D721Med (cell line): ENCODE results near the gene SLC4A1AP.

Source experiments
- DNase-seq: peaks from one replicate; pipeline ENCODE4 v3.0.0; 2011; ENCODE audit warnings: low spot score; ENCODE audit not compliant: insufficient read length
- FAIRE-seq: peaks from 2 replicates; lab custom pipeline; 2011; peaks lifted over from hg19 to GRCh38; lab: Jason Lieb, UNC
- TF ChIP-seq, protein P1 (sequence below): IDR thresholded peaks from 2 replicates; pipeline ENCODE4 v1.5.1; 2012; ENCODE audit warnings: mild to moderate bottlenecking, control low read depth; ENCODE audit not compliant: insufficient read depth; ENCODE audit errors: missing control alignments

The SLC4A1AP gene

DNA sequence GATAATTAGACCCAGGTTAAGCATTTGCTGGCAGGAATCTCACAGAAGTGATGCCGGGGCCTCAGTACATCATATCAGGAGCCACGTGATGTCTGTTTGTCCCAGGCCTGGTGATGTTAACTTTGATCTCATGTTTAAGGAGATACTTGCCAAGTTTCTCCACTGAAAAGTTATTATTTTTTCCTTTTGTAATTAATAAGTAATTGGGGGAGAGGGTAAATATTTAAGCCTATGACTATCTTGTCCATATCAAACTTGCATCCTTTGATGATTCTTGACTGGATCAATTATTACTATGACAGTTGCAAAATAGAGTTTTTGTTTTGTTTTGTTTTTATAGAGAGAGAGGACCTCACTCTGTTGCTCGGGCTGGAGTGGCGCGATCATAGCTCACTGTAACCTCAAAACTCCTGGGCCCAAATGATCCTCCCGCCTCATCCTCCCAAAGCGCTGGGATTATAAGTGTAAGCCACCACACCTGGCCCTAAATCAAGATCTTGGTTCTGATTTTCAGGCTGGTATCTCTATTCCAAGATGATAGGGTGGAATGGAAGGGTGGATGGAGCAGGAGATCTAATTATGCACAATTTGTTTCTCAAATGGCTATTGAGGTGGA lies 46.4 kb downstream of the SLC4A1AP start:
- no peak for FAIRE-seq
- TF ChIP-seq, protein P1, sequence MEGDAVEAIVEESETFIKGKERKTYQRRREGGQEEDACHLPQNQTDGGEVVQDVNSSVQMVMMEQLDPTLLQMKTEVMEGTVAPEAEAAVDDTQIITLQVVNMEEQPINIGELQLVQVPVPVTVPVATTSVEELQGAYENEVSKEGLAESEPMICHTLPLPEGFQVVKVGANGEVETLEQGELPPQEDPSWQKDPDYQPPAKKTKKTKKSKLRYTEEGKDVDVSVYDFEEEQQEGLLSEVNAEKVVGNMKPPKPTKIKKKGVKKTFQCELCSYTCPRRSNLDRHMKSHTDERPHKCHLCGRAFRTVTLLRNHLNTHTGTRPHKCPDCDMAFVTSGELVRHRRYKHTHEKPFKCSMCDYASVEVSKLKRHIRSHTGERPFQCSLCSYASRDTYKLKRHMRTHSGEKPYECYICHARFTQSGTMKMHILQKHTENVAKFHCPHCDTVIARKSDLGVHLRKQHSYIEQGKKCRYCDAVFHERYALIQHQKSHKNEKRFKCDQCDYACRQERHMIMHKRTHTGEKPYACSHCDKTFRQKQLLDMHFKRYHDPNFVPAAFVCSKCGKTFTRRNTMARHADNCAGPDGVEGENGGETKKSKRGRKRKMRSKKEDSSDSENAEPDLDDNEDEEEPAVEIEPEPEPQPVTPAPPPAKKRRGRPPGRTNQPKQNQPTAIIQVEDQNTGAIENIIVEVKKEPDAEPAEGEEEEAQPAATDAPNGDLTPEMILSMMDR = no peak
- no peak for DNase-seq

DNA sequence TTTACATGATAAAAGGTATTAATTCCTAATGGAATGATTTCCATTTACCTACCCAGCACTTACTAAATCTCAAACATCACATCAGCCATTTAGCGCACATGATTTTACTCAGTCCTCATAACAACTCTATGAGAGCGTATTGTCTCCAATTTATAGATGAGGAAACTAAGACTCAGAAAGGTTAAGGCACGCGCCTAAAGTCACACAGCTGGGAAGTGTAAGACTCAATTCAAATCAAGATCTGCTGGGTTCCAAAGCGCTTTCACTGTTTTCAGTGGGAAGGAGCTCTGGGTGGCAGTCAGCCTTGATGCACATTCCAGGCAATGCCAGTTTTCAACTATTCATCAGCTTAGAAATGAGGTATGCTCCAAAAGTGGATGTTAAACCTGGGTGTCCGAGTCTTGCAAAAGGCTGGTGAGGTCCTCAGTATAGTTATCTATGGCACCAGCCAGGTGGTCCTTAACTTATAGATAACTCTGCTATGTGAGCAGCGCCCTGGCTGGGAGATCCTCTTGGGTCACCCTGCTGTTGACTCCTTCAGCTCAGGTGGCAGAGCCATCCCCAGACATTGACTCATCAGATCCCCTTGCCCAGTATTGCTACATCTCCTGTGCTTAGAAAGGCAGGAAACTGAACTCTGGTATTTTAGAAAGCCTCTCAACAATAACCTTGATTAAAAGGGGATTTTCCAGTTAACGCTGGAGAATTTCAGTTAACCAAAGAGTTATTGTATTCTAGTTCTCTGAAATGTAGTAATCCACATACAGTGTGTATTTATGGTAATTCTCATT lies 47.1 kb downstream of the SLC4A1AP start:
- TF ChIP-seq, protein P1 = no peak
- FAIRE-seq (no peak), DNase-seq (no peak)

DNA sequence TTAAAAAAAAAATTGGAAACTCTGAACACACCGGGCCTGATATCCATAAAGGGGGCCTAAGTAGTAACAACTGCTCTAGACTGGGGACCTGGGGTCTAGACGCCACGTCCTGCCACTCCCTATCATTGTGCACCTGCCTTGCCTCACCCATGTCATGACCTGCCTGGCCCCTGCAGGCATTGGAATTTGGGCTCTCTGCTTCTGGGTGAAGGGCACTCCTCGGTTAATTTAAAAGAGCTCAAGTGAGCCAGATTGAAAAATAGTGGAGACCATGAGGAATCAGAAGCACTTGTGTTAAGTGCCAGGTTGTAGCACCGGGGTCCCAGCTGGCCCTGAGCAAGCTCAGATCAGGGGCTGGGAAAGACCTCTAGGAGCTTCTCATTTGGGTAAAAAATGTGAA lies 48.1 kb downstream of the SLC4A1AP start:
- no peak for FAIRE-seq
- DNase-seq = no peak
- TF ChIP-seq, protein P1 = no peak

DNA sequence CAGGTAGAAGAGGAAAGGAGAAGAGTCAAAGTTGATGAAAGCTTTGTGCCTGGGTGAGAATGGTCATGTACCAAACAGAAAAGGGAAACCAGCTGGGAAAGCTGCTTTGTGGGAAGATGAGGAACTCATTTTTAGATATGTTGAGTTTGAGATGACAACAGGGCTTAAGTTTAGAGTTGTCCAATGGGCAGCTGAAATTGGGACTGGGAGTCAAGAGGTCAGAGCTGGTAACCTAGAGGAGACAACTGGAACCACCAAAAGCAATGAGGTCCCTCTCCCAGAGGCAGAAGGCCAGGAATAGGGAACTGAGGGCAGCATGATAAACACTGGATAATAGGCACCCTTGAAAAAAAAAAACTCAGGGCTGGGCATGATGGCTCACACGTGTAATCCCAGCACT lies 48.8 kb downstream of the SLC4A1AP start:
- TF ChIP-seq, protein P1 = no peak
- FAIRE-seq (no peak), DNase-seq (no peak)

DNA sequence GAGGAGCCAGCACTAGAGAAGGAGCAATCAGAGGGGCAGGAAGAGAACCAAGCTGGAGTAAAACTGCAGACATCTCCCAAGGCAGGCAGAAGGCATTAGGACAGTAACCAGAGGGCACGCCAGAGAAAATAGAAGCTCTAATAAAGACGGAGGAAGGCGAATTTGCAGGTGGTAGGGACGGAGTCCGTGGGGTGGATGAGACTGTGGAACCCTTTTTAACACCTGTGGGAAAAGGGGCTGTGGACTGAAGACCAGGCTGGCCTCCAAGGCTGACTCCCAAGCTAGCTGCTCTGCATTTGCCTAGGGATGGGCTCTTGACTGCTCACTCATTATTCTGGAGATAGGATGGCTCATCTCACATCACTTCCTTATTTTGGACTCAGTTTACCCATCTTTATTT lies 49.5 kb downstream of the SLC4A1AP start:
- FAIRE-seq (no peak), DNase-seq (no peak)
- TF ChIP-seq, protein P1 = no peak

DNA sequence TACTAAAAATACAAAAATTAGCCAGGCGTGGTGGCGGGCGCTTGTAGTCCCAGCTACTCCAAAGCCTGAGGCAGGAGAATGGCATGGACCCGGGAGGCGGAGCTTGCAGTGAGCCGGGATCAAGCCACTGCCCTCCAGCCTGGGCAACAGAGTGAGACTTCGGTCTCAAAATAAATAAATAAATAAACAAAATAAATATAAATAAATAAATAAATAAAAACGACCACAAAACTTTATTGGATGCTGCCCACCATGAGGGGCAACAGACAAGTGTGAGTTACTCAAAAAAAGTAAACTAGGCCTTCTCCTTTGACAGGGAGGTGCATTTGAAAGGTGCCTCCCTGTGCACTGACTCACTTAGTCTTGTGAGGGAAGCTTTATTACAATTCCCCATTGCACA lies 50.4 kb downstream of the SLC4A1AP start:
- FAIRE-seq = no peak
- TF ChIP-seq, protein P1 = no peak
- no peak for DNase-seq

DNA sequence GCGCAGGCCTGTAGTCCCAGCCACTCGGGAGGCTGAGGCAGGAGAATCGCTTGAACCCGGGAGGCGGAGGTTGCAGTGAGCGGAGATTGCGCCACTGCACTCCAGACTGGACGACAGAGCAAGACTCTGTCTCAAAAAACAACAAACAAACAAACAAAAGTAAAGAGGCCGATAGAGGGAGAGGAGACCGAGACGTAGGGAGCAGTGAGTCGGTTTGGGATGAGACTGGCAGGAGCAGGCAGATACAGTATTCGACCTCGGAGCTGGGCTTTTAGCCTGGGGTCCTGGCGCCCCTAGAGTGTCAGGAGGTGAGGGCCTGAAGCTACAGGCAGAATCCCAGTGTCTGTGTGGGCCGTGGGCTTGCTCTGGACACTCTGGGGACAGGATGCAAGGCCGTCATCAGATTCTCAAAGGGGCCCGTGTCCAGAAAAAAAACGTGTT lies 51.2 kb downstream of the SLC4A1AP start:
- no peak for FAIRE-seq
- TF ChIP-seq, protein P1 = no peak
- DNase-seq = no peak
